ENCODE data around the gene SLC1A3. TPM values are rescaled to one million over a fixed set of nuclear protein-coding genes. Genes with fewer than 3 reads are reported as not detected.

Gene SLC1A3
- total RNA-seq, 2 donors from 2014 or later = 2.6 to 4.2 TPM

DNA sequence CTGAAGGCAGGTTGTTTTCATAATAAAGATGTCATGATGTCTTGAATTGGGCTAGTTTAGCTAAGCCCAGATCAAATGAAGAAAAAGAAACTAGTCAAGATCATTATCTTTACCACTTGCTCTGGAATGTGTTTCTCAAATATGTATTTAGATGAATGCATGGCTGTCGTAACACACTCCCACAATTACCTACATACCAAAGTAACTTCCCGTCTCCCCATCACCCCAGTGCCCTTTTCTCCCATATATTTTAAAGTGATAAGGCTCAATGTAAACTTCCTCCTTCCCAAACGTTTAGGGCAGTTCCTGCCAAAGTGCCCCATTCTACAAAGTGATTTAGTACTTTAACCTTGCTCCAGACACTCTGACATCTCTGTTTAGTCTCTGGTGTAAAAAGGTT, 61.4 kb downstream of the SLC1A3 start:
- H3K27me3 Mint-ChIP-seq (ENCODE audit: insufficient read depth) = no peaks in the 10 kb centered on the region
- DNase-seq = no peak
- H3K4me3 Mint-ChIP-seq = no peak overlapping the region
- no peak overlapping the region for H3K27ac Mint-ChIP-seq
- no peak overlapping the region for H3K4me3 ChIP-seq (ENCODE audit: low read length)
- H3K36me3 Mint-ChIP-seq (ENCODE audit: low read depth) = no peaks in the 10 kb centered on the region
- H3K9me3 ChIP-seq (ENCODE audit: control insufficient read depth, low read length) = no peaks in the 10 kb centered on the region
- no peaks in the 10 kb centered on the region for H3K9me3 Mint-ChIP-seq
- no peaks in the 10 kb centered on the region for H3K36me3 ChIP-seq (ENCODE audit: control insufficient read depth, insufficient read depth, low read length)
- WGBS, 2 experiments (ENCODE audit: insufficient coverage in 1 of 2, insufficient read length in 1 of 2) = 84% methylated on average over 3 of the region's 3 CpGs; no CpG with 5 or more reads in 1 of the 2 experiments
- no peaks in the 10 kb centered on the region for H3K4me1 ChIP-seq (ENCODE audit: control insufficient read depth, insufficient read depth, low read length)
- no peak overlapping the region for H3K27ac ChIP-seq (ENCODE audit: low read depth, low read length)
- H3K4me1 Mint-ChIP-seq = peaks cover 3% of the 10 kb centered on the region
- TF ChIP-seq, protein P1, sequence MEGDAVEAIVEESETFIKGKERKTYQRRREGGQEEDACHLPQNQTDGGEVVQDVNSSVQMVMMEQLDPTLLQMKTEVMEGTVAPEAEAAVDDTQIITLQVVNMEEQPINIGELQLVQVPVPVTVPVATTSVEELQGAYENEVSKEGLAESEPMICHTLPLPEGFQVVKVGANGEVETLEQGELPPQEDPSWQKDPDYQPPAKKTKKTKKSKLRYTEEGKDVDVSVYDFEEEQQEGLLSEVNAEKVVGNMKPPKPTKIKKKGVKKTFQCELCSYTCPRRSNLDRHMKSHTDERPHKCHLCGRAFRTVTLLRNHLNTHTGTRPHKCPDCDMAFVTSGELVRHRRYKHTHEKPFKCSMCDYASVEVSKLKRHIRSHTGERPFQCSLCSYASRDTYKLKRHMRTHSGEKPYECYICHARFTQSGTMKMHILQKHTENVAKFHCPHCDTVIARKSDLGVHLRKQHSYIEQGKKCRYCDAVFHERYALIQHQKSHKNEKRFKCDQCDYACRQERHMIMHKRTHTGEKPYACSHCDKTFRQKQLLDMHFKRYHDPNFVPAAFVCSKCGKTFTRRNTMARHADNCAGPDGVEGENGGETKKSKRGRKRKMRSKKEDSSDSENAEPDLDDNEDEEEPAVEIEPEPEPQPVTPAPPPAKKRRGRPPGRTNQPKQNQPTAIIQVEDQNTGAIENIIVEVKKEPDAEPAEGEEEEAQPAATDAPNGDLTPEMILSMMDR (conservative IDR thresholded peaks at IDR 0.05) = no peak
- H3K27me3 ChIP-seq (ENCODE audit: control insufficient read depth, insufficient read depth, low read length, poor library complexity, severe bottlenecking) = no peaks in the 10 kb centered on the region
- H3K9ac ChIP-seq (ENCODE audit: extremely low read depth, low read length, poor library complexity, severe bottlenecking) = no peak overlapping the region

- no peak overlapping the region for H3K27ac ChIP-seq (ENCODE audit: low read depth, low read length)
- H3K4me1 ChIP-seq (ENCODE audit: control insufficient read depth, insufficient read depth, low read length) = no peaks in the 10 kb centered on the region
- no peaks in the 10 kb centered on the region for H3K36me3 ChIP-seq (ENCODE audit: control insufficient read depth, insufficient read depth, low read length)
- H3K4me3 ChIP-seq (ENCODE audit: low read length) = no peak overlapping the region
- H3K9ac ChIP-seq (ENCODE audit: extremely low read depth, low read length, poor library complexity, severe bottlenecking) = no peak overlapping the region
- Mint-ChIP-seq H3K4me3 (no peak overlapping the region), H3K36me3 (ENCODE audit: low read depth) (no peaks in the 10 kb centered on the region), H3K27ac (no peak overlapping the region), H3K9me3 (no peaks in the 10 kb centered on the region), H3K4me1 (peaks cover 7% of the 10 kb centered on the region), H3K27me3 (ENCODE audit: insufficient read depth) (no peaks in the 10 kb centered on the region)
- no peaks in the 10 kb centered on the region for H3K27me3 ChIP-seq (ENCODE audit: control insufficient read depth, insufficient read depth, low read length, poor library complexity, severe bottlenecking)
- WGBS, 2 experiments (ENCODE audit: insufficient coverage in 1 of 2, insufficient read length in 1 of 2) = 92 to 94% methylated on average over 12 to 13 of the region's 13 CpGs
- DNase-seq = no peak
- TF ChIP-seq, protein P1 (conservative IDR thresholded peaks at IDR 0.05) = no peak
- no peaks in the 10 kb centered on the region for H3K9me3 ChIP-seq (ENCODE audit: control insufficient read depth, low read length)
Observed at GRCh38 chr5:36669015-36669651, 62.7 kb downstream of the SLC1A3 start.

DNA sequence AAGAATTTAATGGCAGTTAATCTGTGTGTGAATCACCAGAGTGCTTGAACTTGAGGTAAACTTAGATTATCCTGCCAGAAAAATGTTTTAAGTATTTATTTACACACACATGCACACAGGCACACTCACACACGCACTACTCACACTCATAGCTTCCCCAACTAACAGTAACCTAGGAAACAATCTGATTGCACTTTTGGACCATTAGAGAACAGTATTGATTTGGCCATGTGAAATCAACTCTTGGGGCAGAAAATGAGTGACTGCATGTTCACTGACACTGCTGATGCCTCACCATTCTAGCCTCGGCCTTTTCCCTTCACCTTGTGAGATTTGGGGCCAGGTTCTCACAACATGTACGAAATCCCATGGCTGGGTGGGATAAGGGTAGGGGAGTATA, 64.1 kb downstream of the SLC1A3 start:
- H3K36me3 Mint-ChIP-seq (ENCODE audit: low read depth) = no peaks in the 10 kb centered on the region

More for the DNA sequence above, 64.1 kb downstream of the SLC1A3 start:
- 83 to 95% methylated on average over 1 to 3 of the region's 3 CpGs for WGBS, 2 experiments (ENCODE audit: insufficient coverage in 1 of 2, insufficient read length in 1 of 2)
- H3K4me1 Mint-ChIP-seq = peaks cover 13% of the 10 kb centered on the region
- H3K36me3 ChIP-seq (ENCODE audit: control insufficient read depth, insufficient read depth, low read length) = no peaks in the 10 kb centered on the region
- no peaks in the 10 kb centered on the region for H3K27me3 Mint-ChIP-seq (ENCODE audit: insufficient read depth)
- H3K27ac Mint-ChIP-seq = no peak overlapping the region
- H3K27ac ChIP-seq (ENCODE audit: low read depth, low read length) = no peak overlapping the region
- H3K4me1 ChIP-seq (ENCODE audit: control insufficient read depth, insufficient read depth, low read length) = no peaks in the 10 kb centered on the region
- no peak overlapping the region for H3K4me3 Mint-ChIP-seq
- H3K27me3 ChIP-seq (ENCODE audit: control insufficient read depth, insufficient read depth, low read length, poor library complexity, severe bottlenecking) = no peaks in the 10 kb centered on the region
- DNase-seq = no peak
- TF ChIP-seq, protein P1 (conservative IDR thresholded peaks at IDR 0.05) = no peak
- no peaks in the 10 kb centered on the region for H3K9me3 ChIP-seq (ENCODE audit: control insufficient read depth, low read length)
- H3K9ac ChIP-seq (ENCODE audit: extremely low read depth, low read length, poor library complexity, severe bottlenecking) = no peak overlapping the region
- H3K4me3 ChIP-seq (ENCODE audit: low read length) = no peak overlapping the region
- H3K9me3 Mint-ChIP-seq = no peaks in the 10 kb centered on the region
